ENCODE measurements around the gene ADIPOR2. TPM values are rescaled to one million over a fixed set of nuclear protein-coding genes. Genes with fewer than 3 reads are reported as not detected.
"Not testable (repeated sequence)": the region's sequence is repeated elsewhere in the genome, so short reads cannot be mapped to it uniquely, and the experiment has no call there.

Gene ADIPOR2
- total RNA-seq, 1 experiment from 2014 or later: 26.3 TPM

GRCh38 chr12:1731688-1732078, 40.8 kb downstream of the ADIPOR2 start:
- DNase-seq (ENCODE audit: low read depth): not testable (repeated sequence)

- no peak for DNase-seq (ENCODE audit: low read depth)
Observed at GRCh38 chr12:1732914-1733313, 42.0 kb downstream of the ADIPOR2 start.

GRCh38 chr12:1733712-1734111, 42.8 kb downstream of the ADIPOR2 start:
- not testable (repeated sequence) for DNase-seq (ENCODE audit: low read depth)

- DNase-seq (ENCODE audit: low read depth): no peak
Observed at GRCh38 chr12:1737652-1738286, 46.9 kb downstream of the ADIPOR2 start.

- no peak for DNase-seq (ENCODE audit: low read depth)
Observed at GRCh38 chr12:1738446-1738845, 47.6 kb downstream of the ADIPOR2 start.

GRCh38 chr12:1739368-1739767, 48.5 kb downstream of the ADIPOR2 start:
- no peak for DNase-seq (ENCODE audit: low read depth)

- no peak for DNase-seq (ENCODE audit: low read depth)
Observed at GRCh38 chr12:1740161-1740948, 49.5 kb downstream of the ADIPOR2 start.

- DNase-seq (ENCODE audit: low read depth): no peak
Observed at GRCh38 chr12:1741154-1741949, 50.5 kb downstream of the ADIPOR2 start.

GRCh38 chr12:1744932-1745331, 54.1 kb downstream of the ADIPOR2 start:
- DNase-seq (ENCODE audit: low read depth): no peak

GRCh38 chr12:1747609-1748008, 56.7 kb downstream of the ADIPOR2 start:
- DNase-seq (ENCODE audit: low read depth): peak; percentile 10

GRCh38 chr12:1749019-1749418, 58.1 kb downstream of the ADIPOR2 start:
- DNase-seq (ENCODE audit: low read depth): no peak

- no peak for DNase-seq (ENCODE audit: low read depth)
Observed at GRCh38 chr12:1750300-1750699, 59.4 kb downstream of the ADIPOR2 start.

GRCh38 chr12:1758376-1758775, 67.5 kb downstream of the ADIPOR2 start:
- DNase-seq (ENCODE audit: low read depth): no peak

GRCh38 chr12:1758887-1759286, 68.0 kb downstream of the ADIPOR2 start:
- DNase-seq (ENCODE audit: low read depth): no peak

- peak; percentile 89 for DNase-seq (ENCODE audit: low read depth)
Observed at GRCh38 chr12:1760566-1761382, 69.9 kb downstream of the ADIPOR2 start.

GRCh38 chr12:1761857-1762256, 71.0 kb downstream of the ADIPOR2 start:
- no peak for DNase-seq (ENCODE audit: low read depth)

- no peak for DNase-seq (ENCODE audit: low read depth)
Observed at GRCh38 chr12:1763153-1763552, 72.3 kb downstream of the ADIPOR2 start.

- no peak for DNase-seq (ENCODE audit: low read depth)
Observed at GRCh38 chr12:1766110-1766509, 75.2 kb downstream of the ADIPOR2 start.

- DNase-seq (ENCODE audit: low read depth): no peak
Observed at GRCh38 chr12:1767407-1768090, 76.7 kb downstream of the ADIPOR2 start.

GRCh38 chr12:1768615-1769014, 77.7 kb downstream of the ADIPOR2 start:
- no peak for DNase-seq (ENCODE audit: low read depth)
